D721Med (cell line): ENCODE data around the gene SLC4A4.

ENCODE experiments used
- DNase-seq: peaks from one replicate; pipeline ENCODE4 v3.0.0; 2011; ENCODE audit warnings: low spot score; ENCODE audit not compliant: insufficient read length
- FAIRE-seq: peaks from 2 replicates; lab custom pipeline; 2011; peaks lifted over from hg19 to GRCh38; lab: Jason Lieb, UNC
- CTCF ChIP-seq: IDR thresholded peaks from 2 replicates; pipeline ENCODE4 v1.5.1; 2012; ENCODE audit warnings: mild to moderate bottlenecking, control low read depth; ENCODE audit not compliant: insufficient read depth; ENCODE audit errors: missing control alignments

SLC4A4 gene

GRCh38 chr4:71474731-71475130 is 135.9 kb downstream of the SLC4A4 start:
- DNase-seq (no peak), FAIRE-seq (no peak)
- TF ChIP-seq CTCF: no peak

GRCh38 chr4:71476240-71476639 is 137.4 kb downstream of the SLC4A4 start:
- FAIRE-seq: no peak
- DNase-seq: no peak
- no peak for TF ChIP-seq CTCF

GRCh38 chr4:71486550-71487343 is 147.9 kb downstream of the SLC4A4 start:
- DNase-seq (no peak), FAIRE-seq (no peak)
- no peak for TF ChIP-seq CTCF

GRCh38 chr4:71487344-71487920 is 148.6 kb downstream of the SLC4A4 start:
- no peak for TF ChIP-seq CTCF
- FAIRE-seq: no peak
- DNase-seq: no peak

GRCh38 chr4:71494539-71494938 is 155.7 kb downstream of the SLC4A4 start:
- no peak for FAIRE-seq

GRCh38 chr4:71495454-71495853 is 156.6 kb downstream of the SLC4A4 start:
- TF ChIP-seq CTCF: no peak
- FAIRE-seq: no peak
- DNase-seq: no peak

More at GRCh38 chr4:71494539-71494938, 155.7 kb downstream of the SLC4A4 start:
- no peak for DNase-seq
- no peak for TF ChIP-seq CTCF

GRCh38 chr4:71497078-71497477 is 158.3 kb downstream of the SLC4A4 start:
- no peak for TF ChIP-seq CTCF
- FAIRE-seq (no peak), DNase-seq (no peak)
